Activated naive CD4-positive, alpha-beta T cell treated with Interleukin-2 at 50 U/mL for 16 hours (primary cell): ENCODE data around the gene KDM8.
A peak's percentile ranks its signal among the peaks of the same experiment; 100 is the strongest.

Experiments used
- DNase-seq: peaks from one replicate; pipeline ENCODE4 v3.0.0-alpha.2; 2020

Gene KDM8

GRCh38 chr16:27217256-27217655 lies 13.9 kb downstream of the KDM8 start:
- DNase-seq: no peak

DNA sequence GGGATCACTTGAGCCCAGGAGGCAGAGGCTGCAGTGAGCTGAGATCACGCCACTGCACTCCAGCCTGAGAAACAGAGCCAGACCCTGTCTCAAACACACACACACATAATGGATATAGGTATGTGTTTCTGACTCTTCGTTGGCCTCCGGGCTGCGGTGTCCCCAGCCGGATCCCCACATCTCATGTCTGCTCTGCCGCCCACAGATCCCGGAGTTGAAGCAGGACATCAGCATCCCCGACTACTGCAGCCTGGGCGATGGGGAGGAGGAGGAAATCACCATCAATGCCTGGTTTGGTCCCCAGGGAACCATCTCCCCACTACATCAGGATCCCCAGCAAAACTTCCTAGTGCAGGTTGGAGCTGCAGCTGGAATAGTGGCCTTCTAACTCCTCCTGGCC lies 15.4 kb downstream of the KDM8 start:
- no peak for DNase-seq

DNA sequence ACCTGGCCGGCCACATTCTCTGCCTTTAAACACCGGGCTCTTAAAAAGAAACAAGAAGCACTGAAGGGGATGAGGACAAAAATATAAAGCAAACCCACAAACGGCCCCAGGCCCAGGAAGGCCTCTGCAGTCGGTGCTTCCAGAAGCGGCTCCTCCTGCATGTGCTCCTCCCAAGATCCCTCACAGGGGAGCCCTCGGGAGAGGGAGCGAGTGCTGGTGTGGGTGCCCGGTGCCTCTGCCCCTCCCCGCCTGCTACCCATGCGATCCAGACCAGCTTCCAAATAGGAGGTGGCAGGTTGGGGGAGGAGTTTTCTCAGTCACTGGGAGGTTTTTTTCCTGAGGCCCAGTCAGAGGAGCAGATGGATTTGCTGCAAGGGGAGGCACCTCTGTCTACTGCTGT lies 15.8 kb downstream of the KDM8 start:
- no peak for DNase-seq

DNA sequence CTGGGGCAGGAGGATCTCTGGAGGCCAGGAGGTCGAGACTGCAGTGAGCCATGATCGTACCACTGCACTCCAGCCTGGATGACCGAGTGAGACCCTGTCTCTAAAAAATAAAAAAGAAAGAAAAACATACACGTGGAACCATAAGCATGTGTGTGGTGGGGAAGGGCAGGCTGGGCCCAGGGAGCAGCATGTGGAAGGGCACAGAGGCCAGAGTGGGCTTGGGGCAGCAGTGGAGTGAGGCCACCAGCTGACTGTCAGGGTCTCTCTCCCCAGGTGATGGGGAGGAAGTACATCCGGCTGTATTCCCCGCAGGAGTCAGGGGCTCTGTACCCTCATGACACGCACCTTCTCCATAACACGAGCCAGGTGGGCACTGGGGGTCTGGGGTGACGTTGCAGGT lies 16.8 kb downstream of the KDM8 start:
- no peak for DNase-seq

- no peak for DNase-seq
Observed at GRCh38 chr16:27220527-27220926, 17.2 kb downstream of the KDM8 start.

DNA sequence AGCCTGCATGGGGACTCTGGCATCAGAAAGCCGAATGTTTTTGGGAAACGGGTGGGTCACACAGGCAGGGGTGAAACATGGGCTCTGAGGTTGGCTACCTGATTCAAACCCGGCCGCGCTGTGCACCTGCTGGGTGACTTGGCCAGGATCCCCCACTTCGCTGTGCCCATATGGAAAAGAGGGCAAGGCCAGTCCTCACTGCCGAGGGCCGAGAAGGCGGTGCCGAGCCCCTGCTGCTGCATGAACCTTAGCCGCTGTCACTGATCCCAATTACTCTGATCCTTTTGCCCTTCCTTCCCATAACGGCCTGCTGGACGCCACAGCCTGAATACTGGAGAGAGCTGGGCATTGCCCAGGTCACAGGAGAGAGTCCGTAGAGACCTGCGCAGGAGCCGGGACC lies 17.7 kb downstream of the KDM8 start:
- no peak for DNase-seq

DNA sequence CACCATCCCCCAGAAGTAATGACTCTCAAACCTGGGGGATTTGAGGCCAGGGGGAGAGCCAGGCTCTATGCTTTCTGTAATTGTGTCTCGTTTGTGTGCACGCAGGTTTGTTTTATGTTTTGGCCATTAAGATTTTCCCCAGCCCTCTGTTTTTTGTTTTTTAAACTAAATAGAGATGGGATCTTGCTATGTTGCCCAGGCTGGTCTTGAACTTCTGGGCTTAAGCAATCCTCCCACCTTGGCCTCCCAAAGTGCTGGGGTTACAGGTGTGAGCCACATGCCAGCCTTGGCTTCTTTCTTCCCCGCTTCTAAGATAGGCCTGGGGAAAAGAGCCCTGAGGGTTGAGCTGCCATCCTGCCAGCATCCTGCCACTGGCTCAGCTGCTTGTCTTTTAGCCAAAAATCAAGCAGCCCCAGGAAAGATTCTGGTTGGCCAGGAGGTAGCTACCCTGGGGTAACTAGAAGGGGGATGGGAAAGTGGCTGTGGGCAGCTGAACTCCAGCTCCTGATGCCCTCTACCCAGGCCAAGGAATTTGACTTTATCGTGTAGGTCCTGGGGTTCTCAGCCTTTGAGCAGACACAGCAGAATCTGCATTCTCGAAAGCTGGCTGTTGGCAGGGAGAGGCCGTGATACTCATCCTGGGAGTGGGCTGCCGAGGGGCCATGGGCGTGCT lies 18.4 kb downstream of the KDM8 start:
- DNase-seq: no peak

GRCh38 chr16:27222249-27223225 lies 19.2 kb downstream of the KDM8 start:
- no peak for DNase-seq

DNA sequence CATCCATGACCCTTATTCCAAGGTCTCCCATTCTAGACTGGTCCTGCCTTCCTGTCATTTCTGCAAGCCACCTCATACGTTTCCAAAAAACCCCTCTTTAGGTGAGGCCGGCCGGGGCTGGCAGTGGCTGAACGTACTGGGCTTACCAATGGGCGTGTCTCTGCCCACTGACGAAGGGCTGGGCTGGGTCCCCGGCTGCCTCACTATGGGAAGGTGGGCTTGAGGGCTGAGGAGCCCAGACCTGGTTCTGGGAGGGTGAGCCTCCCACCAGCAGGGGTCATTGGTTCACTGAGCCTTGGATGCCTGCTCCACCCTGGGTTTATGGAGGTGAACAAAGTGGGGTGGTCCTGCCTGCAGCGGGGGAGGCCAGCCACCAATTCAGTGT lies 19.9 kb downstream of the KDM8 start:
- no peak for DNase-seq

GRCh38 chr16:27223701-27224100 lies 20.4 kb downstream of the KDM8 start:
- no peak for DNase-seq

- DNase-seq: no peak
Observed at GRCh38 chr16:27224271-27224737, 21.0 kb downstream of the KDM8 start.

GRCh38 chr16:27224741-27225300 lies 21.5 kb downstream of the KDM8 start:
- DNase-seq: no peak

- DNase-seq: no peak
Observed at GRCh38 chr16:27225536-27226360, 22.4 kb downstream of the KDM8 start.

DNA sequence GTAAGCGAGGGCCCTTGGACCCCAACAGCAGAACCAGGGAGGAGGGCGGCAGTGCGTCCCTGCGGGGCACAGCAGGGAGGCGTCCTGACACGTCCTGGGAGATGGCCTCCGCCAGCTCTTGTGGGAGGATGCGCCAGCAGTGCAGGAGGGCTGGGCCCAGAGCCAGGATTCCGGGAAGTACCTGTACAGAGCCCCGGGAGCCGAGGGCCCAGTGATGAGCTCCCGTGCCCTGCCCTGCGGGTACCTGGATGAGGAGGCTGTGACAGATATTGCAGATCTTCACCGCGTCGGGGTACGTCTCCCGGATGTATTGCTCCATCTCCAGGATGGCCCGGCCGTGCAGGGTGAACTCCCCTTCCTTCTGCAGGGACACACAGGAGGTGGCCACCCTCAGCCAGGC lies 23.1 kb downstream of the KDM8 start:
- DNase-seq: no peak

- no peak for DNase-seq
Observed at GRCh38 chr16:27226976-27227705, 23.8 kb downstream of the KDM8 start.

- DNase-seq: no peak
Observed at GRCh38 chr16:27228045-27228444, 24.7 kb downstream of the KDM8 start.

DNA sequence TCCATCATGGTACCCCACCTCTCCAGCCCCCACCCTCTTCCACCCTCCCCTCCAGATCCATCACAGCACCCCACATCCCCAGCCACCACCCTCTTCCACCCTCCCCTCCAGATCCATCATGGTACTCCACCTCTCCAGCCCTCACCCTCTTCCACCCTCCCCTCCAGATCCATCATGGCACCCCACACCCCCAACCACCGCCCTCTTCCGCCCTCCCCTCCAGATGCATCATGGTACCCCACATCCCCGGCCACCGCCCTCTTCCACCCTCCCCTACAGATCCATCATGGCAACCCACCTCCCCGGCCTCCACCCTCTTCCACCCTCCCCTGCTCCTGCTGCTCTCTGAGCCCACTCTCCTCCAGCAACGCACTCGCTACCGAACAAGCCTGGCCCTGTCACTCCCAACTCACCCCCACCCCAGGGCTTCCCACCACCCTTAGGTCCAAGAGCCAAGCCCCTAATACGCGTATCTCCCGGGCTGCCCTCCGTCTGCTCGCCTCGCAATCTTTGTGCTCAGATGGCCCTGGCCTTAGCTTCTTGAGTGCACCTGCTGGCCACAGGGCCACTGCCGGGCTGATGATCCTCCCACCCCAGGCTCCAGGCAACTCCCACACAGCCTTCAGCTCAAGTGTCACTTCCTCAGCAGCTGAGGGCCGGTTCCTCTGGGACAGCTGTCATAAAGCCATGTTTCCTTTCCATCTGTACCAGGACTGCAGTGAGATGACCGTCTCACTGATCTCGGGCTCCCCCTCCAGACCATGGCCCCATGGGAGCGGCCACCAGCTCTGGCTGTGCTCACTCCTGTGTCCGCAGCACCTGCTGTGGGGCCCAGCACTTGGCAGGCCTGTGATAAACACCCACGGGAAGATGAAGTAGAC lies 25.5 kb downstream of the KDM8 start:
- DNase-seq: no peak

- DNase-seq: no peak
Observed at GRCh38 chr16:27229891-27230470, 26.7 kb downstream of the KDM8 start.

GRCh38 chr16:27230562-27231001 lies 27.3 kb downstream of the KDM8 start:
- DNase-seq: peak; percentile 67

DNA sequence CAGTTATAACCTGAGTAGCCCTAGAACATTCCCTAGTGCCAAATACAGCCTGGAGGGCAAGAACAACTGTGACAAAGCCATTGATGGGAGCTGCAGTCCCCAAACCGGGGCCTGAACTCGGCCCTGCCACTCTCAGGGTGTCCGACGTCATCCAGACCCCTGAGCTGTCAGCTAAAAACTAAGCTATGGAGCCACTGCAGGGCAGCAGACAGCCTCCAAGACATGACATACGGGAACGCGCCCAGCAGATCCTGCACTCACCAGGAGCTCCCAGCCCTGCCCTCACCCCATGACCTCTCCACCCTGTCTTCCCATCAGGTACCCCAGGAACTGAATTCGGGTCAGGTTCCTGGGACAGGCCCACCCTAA lies 28.4 kb downstream of the KDM8 start:
- DNase-seq: no peak
